Testis (tissue), 2 donors: ENCODE results near the gene CSRP2.

Source experiments
- CTCF ChIP-seq, 3 experiments: fragments of 450-650 bp in 2 of 3; fragments of 200-600 bp in 1 of 3; sonication (generic) in 1 of 3; IDR thresholded peaks; one replicate each; pipeline ENCODE4 v1.5.1; 2016 to 2019; ENCODE audit warnings: antibody characterized with exemption in 3 of 3, mild to moderate bottlenecking in 2 of 3, moderate library complexity in 1 of 3
- POLR2A ChIP-seq: fragments of 450-650 bp; IDR thresholded peaks from one replicate; pipeline ENCODE4 v1.6.1; 2017; ENCODE audit warnings: antibody characterized with exemption, mild to moderate bottlenecking, moderate library complexity

GRCh38 chr12:76856018-76856644, 22.7 kb downstream of the CSRP2 start:
- TF ChIP-seq CTCF (IDR thresholded peaks at IDR 0.05) (no peak), POLR2A (no peak)
